Gastrocnemius medialis (tissue), 4 donors: ENCODE data around the gene LDLRAD4. TPM values are rescaled to one million over a fixed set of nuclear protein-coding genes. Genes with fewer than 3 reads are reported as not detected.

Experiments used
- ATAC-seq, 2 donors: fragments of 150-250 bp; one replicate each; pipeline ENCODE4 v1.9.1; 2016
- DNase-seq, 2 donors: peaks; one replicate each; pipeline ENCODE4 v3.0.0-alpha.2; 2019
- H3K27ac ChIP-seq, 4 donors: fragments of 200-600 bp; sonication (generic); 1 replicate in 1 of 4; 2 replicates in 3 of 4; pipeline ENCODE4 v1.5.1; 2016 to 2018; ENCODE audit warnings: mild to moderate bottlenecking in 2 of 4, moderate library complexity in 1 of 4
- H3K27me3 ChIP-seq, 3 donors: fragments of 200-600 bp; sonication (generic) in 2 of 3; 1 replicate in 1 of 3; 2 replicates in 2 of 3; pipeline versions ENCODE4 v1.5.1 to v1.6.0; 2016 to 2019; ENCODE audit warnings: mild to moderate bottlenecking in 1 of 3, moderate library complexity in 1 of 3
- H3K36me3 ChIP-seq, 2 donors: fragments of 200-600 bp; sonication (generic) in 1 of 2; one replicate each; pipeline ENCODE4 v1.5.1; 2017 to 2018
- H3K4me1 ChIP-seq, 2 donors: fragments of 200-600 bp; sonication (generic) in 1 of 2; one replicate each; pipeline ENCODE4 v1.5.1; 2016 to 2017; ENCODE audit warnings: mild to moderate bottlenecking in 2 of 2
- H3K4me3 ChIP-seq, 4 donors: fragments of 200-600 bp; sonication (generic) in 3 of 4; 1 replicate in 1 of 4; 2 replicates in 3 of 4; pipeline ENCODE4 v1.5.1; 2016 to 2019; ENCODE audit warnings: mild to moderate bottlenecking in 2 of 4
- H3K9me3 ChIP-seq, 3 donors: fragments of 200-600 bp; sonication (generic) in 2 of 3; 1 replicate in 1 of 3; 2 replicates in 2 of 3; pipeline ENCODE4 v1.5.1; 2016 to 2019
- POLR2A ChIP-seq, 2 donors: fragments of 450-650 bp; IDR thresholded peaks; one replicate each; pipeline ENCODE4 v1.6.1; 2017; ENCODE audit warnings: antibody characterized with exemption in 2 of 2, mild to moderate bottlenecking in 2 of 2, moderate library complexity in 2 of 2
- in situ Hi-C, 4 donors: fragments of 200-750 bp; cut with MboI; loops; one replicate each; pipeline versions ENCODE4 v1.15.0 to v1.8.0; 2017; ENCODE audit warnings: low sequenced_read_pairs in 4 of 4
- intact Hi-C: fragments of 100-400 bp; cut with DNase I; formaldehyde crosslinking; loops from one replicate; pipeline ENCODE4 v1.15.1; 2023; ENCODE audit warnings: low total_unique reads
- total RNA-seq, 4 donors: library from RNA; depleted of rRNA; stranded (reverse); fragments of >200 nt; gene quantifications; one replicate each; pipeline versions ENCODE4 v1.1.0 to v1.2.3, GENCODE V29; 2016
- TF ChIP-seq, protein P1 (sequence below), 5 experiments: fragments of 450-650 bp in 3 of 5; fragments of 200-600 bp in 2 of 5; sonication (generic) in 2 of 5; IDR thresholded peaks in 4 of 5; conservative IDR thresholded peaks in 1 of 5; 1 replicate in 4 of 5; 2 replicates in 1 of 5; pipeline ENCODE4 v1.5.1; 2016 to 2019; ENCODE audit warnings: antibody characterized with exemption in 5 of 5, mild to moderate bottlenecking in 3 of 5, moderate library complexity in 3 of 5

The LDLRAD4 gene
- total RNA-seq, 4 donors from 2014 or later: 3.9 to 11.1 (median 6.5) TPM

DNA sequence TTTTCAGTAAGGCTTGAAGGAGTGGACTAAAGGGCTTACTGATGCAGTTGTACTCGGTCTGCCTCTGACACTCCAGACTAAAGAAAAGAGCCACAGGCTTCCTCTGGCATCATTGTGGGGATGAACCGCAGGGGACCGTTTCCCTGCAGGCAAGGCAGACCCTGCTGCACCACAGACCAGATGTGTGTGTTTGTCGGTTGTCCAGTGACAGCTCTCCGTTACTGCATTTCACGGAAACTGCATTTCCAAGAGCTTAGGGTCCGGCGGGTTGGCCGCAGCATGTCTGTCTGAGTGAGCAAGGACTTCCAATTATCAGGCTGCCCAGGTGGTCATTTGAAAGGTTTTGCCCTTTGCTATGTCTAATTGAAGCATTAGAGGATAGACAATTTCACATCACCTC lies 409.7 kb downstream of the LDLRAD4 start:
- Histone ChIP-seq H3K4me3 (no peak overlapping the region), H3K9me3 (no peaks in the 10 kb centered on the region), H3K27me3 (no peaks in the 10 kb centered on the region), H3K36me3 (no peaks in the 10 kb centered on the region), H3K27ac (no peak overlapping the region), H3K4me1 (peaks cover 4% of the 10 kb centered on the region in 2 donors)
- TF ChIP-seq, protein P1, sequence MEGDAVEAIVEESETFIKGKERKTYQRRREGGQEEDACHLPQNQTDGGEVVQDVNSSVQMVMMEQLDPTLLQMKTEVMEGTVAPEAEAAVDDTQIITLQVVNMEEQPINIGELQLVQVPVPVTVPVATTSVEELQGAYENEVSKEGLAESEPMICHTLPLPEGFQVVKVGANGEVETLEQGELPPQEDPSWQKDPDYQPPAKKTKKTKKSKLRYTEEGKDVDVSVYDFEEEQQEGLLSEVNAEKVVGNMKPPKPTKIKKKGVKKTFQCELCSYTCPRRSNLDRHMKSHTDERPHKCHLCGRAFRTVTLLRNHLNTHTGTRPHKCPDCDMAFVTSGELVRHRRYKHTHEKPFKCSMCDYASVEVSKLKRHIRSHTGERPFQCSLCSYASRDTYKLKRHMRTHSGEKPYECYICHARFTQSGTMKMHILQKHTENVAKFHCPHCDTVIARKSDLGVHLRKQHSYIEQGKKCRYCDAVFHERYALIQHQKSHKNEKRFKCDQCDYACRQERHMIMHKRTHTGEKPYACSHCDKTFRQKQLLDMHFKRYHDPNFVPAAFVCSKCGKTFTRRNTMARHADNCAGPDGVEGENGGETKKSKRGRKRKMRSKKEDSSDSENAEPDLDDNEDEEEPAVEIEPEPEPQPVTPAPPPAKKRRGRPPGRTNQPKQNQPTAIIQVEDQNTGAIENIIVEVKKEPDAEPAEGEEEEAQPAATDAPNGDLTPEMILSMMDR (IDR thresholded peaks at IDR 0.05 in 4 of 5, conservative IDR thresholded peaks at IDR 0.05 in 1 of 5): no peak
- TF ChIP-seq POLR2A (IDR thresholded peaks at IDR 0.05): no peak
- no peak for ATAC-seq
- in situ Hi-C loops: loop anchor here in 2 of 4 donors (25.0 kb wide), 2 partner anchors 109 to 416 kb away; partner anchors contain the start of genes FAM210A (in 1 of the 2), LDLRAD4 (in 1 of the 2) and RNMT (in 1 of the 2)
- no peak for DNase-seq
- intact Hi-C loops: no loop called here

DNA sequence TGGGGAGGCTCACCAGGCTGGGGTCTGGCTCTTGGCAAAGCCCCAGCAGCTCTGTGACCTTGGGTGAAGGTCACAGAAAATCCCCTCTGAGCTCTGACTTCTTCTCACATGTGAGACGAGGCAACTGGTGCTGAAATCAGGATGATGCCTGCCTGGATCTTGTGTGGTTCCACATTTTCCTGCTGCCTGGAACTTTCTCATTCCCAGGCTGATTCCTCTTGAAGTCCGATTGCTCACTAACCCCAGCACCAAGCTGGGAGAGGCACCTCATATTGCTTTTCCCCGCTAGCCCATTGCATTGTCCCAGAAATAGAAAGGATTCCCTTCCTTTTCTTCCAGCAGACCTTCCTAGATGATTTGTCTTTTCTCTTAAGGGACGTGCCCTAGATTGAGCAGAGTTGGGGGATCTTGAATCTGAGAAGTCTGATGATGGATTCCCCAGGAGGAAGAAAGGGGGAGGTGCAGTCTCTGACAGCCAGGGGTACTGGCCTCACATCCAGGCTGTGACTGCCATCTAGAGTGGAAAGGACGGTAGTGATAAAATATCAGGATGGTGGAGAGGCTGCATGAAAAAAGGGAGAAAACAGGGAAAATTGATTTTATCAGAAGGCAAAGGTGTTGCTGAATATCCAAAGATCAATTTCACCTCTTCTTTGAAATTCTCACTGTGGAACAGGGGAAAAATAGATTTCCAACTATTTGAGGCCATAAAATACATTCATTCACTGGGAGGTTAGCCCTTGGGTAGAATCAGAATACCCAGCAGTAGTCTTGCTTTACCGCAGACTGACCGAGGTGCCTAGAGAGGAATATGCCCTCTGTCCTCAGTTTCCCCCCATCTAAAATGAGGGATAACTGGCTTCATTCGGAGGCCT lies 411.5 kb downstream of the LDLRAD4 start:
- Histone ChIP-seq H3K27me3 (no peaks in the 10 kb centered on the region), H3K4me1 (peaks cover 4% of the 10 kb centered on the region in 2 donors), H3K27ac (no peak overlapping the region), H3K4me3 (no peak overlapping the region), H3K36me3 (no peaks in the 10 kb centered on the region), H3K9me3 (no peaks in the 10 kb centered on the region)
- TF ChIP-seq POLR2A (IDR thresholded peaks at IDR 0.05): no peak
- TF ChIP-seq, protein P1 (IDR thresholded peaks at IDR 0.05 in 4 of 5, conservative IDR thresholded peaks at IDR 0.05 in 1 of 5): peak; percentile 54 to 79 (median 72)
- in situ Hi-C loops (loop anchor here in 3 of 4 donors (5.0 to 25.0 kb wide), 4 partner anchors 68 to 418 kb away; partner anchors contain the start of genes LDLRAD4 (in 2 of the 3), FAM210A (in 1 of the 3) and RNMT (in 1 of the 3)), intact Hi-C loops (loop anchor here (2.0 kb wide), 2 partner anchors 71 to 413 kb away; no protein-coding TSS in a partner anchor)
- DNase-seq (no peak), ATAC-seq (peak; percentile 85 to 87)

DNA sequence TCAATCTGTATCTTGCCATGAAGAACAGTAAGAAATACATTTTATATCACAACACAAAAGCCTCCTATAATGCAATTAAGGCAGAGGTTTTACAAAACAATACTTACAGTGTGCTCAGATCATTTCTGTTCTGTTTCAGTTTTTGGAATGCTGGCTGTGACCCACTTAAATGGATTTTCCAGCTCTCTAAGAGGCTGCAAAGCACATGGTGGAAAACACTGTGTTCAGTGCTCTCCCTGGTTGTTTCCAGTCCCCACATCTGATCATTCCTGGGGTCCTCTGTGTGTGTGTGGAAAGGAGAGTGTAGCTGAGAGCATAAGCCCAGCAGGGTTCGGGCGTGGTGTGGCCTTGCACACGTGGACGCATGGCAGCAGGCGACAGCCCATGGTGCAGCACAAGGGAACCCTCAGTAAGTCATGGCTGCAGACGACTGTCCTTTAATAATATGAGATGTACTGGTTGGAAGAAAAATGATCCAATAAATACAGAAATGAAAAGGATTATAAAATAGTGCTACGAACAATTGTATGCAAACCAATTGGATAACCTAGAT lies 412.2 kb downstream of the LDLRAD4 start:
- no peak overlapping the region for H3K27ac ChIP-seq

DNA sequence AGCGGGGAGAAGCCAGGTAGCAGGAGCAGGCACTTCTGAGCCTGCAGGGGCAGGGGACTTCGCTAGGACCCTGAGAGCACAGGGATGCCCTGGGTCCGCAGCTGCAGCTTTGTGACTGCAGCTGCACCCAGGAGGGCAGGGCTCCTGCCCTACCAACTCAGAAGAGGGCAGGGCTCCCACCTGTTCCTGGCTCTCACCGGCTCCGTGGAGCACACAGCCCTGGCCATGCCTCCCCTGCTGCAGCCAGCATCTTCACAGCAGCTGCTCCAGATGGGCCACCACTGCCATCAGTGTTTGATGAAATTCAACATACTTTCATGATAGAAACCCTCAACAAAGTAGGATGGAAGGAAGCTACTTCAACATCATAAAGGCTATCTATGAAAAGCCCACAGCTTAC lies 415.1 kb downstream of the LDLRAD4 start:
- in situ Hi-C loops: loop anchor here in 3 of 4 donors (5.0 to 25.0 kb wide), 4 partner anchors 71 to 421 kb away; partner anchors contain the start of genes LDLRAD4 (in 2 of the 3), FAM210A (in 1 of the 3) and RNMT (in 1 of the 3)
- intact Hi-C loops: no loop called here
- DNase-seq: no peak
- Histone ChIP-seq H3K4me1 (peaks cover 4% of the 10 kb centered on the region in 2 donors), H3K27me3 (no peaks in the 10 kb centered on the region), H3K9me3 (no peaks in the 10 kb centered on the region), H3K4me3 (no peak overlapping the region), H3K36me3 (no peaks in the 10 kb centered on the region), H3K27ac (no peak overlapping the region)
- TF ChIP-seq, protein P1 (IDR thresholded peaks at IDR 0.05 in 4 of 5, conservative IDR thresholded peaks at IDR 0.05 in 1 of 5): no peak
- TF ChIP-seq POLR2A (IDR thresholded peaks at IDR 0.05): no peak
- ATAC-seq: no peak

More for the DNA sequence above, 412.2 kb downstream of the LDLRAD4 start:
- no peak for DNase-seq
- no peak for TF ChIP-seq POLR2A (IDR thresholded peaks at IDR 0.05)
- TF ChIP-seq, protein P1 (IDR thresholded peaks at IDR 0.05 in 4 of 5, conservative IDR thresholded peaks at IDR 0.05 in 1 of 5): no peak
- H3K4me1 ChIP-seq: peaks cover 4% of the 10 kb centered on the region in 2 donors
- no peak overlapping the region for H3K4me3 ChIP-seq
- no peaks in the 10 kb centered on the region for H3K27me3 ChIP-seq
- no peak for ATAC-seq
- no peaks in the 10 kb centered on the region for H3K36me3 ChIP-seq
- intact Hi-C loops (loop anchor here (2.0 kb wide), 2 partner anchors 72 to 414 kb away; no protein-coding TSS in a partner anchor), in situ Hi-C loops (loop anchor here in 3 of 4 donors (5.0 to 25.0 kb wide), 4 partner anchors 68 to 418 kb away; partner anchors contain the start of genes LDLRAD4 (in 2 of the 3), FAM210A (in 1 of the 3) and RNMT (in 1 of the 3))
- no peaks in the 10 kb centered on the region for H3K9me3 ChIP-seq
